Tibial nerve (tissue), 3 donors: ENCODE measurements around the gene CDKN1C.

Experiments used
- POLR2A ChIP-seq, 2 donors: fragments of 450-650 bp; IDR thresholded peaks; one replicate each; pipeline ENCODE4 v1.6.1; 2017; ENCODE audit warnings: antibody characterized with exemption in 2 of 2, mild to moderate bottlenecking in 2 of 2, moderate library complexity in 2 of 2
- TF ChIP-seq, protein P1 (sequence below), 5 experiments: fragments of 200-600 bp in 3 of 5; fragments of 450-650 bp in 2 of 5; sonication (generic) in 3 of 5; IDR thresholded peaks; one replicate each; pipeline ENCODE4 v1.5.1; 2016 to 2019; ENCODE audit warnings: antibody characterized with exemption in 5 of 5, mild to moderate bottlenecking in 3 of 5, moderate library complexity in 2 of 5

DNA sequence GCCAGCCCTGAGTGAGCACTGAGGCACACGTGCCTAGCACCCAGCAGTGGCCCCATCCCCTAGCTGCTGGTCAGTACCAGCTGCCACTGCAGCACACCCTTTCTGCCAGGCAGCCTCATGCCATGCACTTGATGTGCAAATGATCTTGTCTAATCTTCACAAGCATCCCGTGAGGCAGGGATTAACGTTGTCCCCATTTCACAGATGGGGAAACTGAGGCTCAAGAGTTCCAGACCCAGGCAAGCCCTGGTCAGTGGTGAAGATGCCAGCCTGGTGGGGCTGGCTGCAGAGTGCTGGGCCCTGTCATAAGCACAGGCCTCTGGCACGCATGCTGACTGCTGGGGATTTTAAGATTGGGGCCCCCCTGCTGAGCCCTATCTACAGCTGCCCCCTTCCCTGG lies 8.4 kb upstream of the CDKN1C start:
- TF ChIP-seq POLR2A (IDR thresholded peaks at IDR 0.05), result no peak
- TF ChIP-seq, protein P1, sequence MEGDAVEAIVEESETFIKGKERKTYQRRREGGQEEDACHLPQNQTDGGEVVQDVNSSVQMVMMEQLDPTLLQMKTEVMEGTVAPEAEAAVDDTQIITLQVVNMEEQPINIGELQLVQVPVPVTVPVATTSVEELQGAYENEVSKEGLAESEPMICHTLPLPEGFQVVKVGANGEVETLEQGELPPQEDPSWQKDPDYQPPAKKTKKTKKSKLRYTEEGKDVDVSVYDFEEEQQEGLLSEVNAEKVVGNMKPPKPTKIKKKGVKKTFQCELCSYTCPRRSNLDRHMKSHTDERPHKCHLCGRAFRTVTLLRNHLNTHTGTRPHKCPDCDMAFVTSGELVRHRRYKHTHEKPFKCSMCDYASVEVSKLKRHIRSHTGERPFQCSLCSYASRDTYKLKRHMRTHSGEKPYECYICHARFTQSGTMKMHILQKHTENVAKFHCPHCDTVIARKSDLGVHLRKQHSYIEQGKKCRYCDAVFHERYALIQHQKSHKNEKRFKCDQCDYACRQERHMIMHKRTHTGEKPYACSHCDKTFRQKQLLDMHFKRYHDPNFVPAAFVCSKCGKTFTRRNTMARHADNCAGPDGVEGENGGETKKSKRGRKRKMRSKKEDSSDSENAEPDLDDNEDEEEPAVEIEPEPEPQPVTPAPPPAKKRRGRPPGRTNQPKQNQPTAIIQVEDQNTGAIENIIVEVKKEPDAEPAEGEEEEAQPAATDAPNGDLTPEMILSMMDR (IDR thresholded peaks at IDR 0.05), result no peak
